HepG2 (cell line): ENCODE results near the gene ZNF160. TPM values are rescaled to one million over a fixed set of nuclear protein-coding genes. Genes with fewer than 3 reads are reported as not detected.

Source experiments
- ATAC-seq: fragments of 200-7000 bp; cut with Tn5 transposase; 3 replicates; pipeline ENCODE4 v1.9.1; 2020; ENCODE audit warnings: mild to moderate bottlenecking, moderate library complexity
- BruUV-seq: library from RNA; stranded (reverse); fragments of 400-500 nt; replicated peaks from 2 replicates; lab custom pipeline; 2021; lab: Mats Ljungman, UMichigan
- CTCF ChIA-PET: fragments of 300-600 bp; formaldehyde crosslinking; extraction: SDS; loops from one replicate; lab custom pipeline; 2021; ENCODE audit warnings: low total read pairs, inconsistent platforms, low intra/inter-chr PET ratio; lab: Yijun Ruan, JAX
- POLR2A ChIA-PET: fragments of 350-600 bp; sonication (Branson Sonifier 250); formaldehyde crosslinking; loops from one replicate; lab custom pipeline; 2020; ENCODE audit warnings: antibody characterized with exemption, inconsistent platforms; lab: Yijun Ruan, JAX
- DNase-seq: peaks from one replicate; pipeline ENCODE4 v3.0.0-alpha.2; 2015; ENCODE audit warnings: low spot score
- FAIRE-seq: peaks from 3 replicates; lab custom pipeline; 2011; peaks lifted over from hg19 to GRCh38; lab: Jason Lieb, UNC
- H2AFZ ChIP-seq: one replicate; pipeline ENCODE4 v1.6.1; 2011; ENCODE audit warnings: low read length, inconsistent platforms
- H3K27ac ChIP-seq: fragments of 300-600 bp; 3 replicates; pipeline ENCODE4 v1.8.0; 2011; ENCODE audit warnings: mixed run types, mild to moderate bottlenecking, mixed read lengths, low read length, inconsistent platforms; ENCODE audit not compliant: insufficient read depth; ENCODE audit errors: extremely low read length
- H3K27me3 ChIP-seq, 2 experiments: fragments of 200-600 bp in 1 of 2; 2 replicates in 1 of 2; 3 replicates in 1 of 2; pipeline versions ENCODE4 v1.6.0 to v1.8.0; 2011; ENCODE audit warnings: low read length in 2 of 2, mild to moderate bottlenecking in 2 of 2, moderate library complexity in 2 of 2, inconsistent platforms in 1 of 2; ENCODE audit not compliant: insufficient read depth in 2 of 2, control insufficient read depth in 1 of 2
- H3K36me3 ChIP-seq, 2 experiments: fragments of 200-600 bp in 1 of 2; replicated peaks in 1 of 2; 2 replicates in 1 of 2; 3 replicates in 1 of 2; pipeline versions ENCODE4 v1.5.1 to v1.8.0; 2011; ENCODE audit warnings: low read length in 2 of 2, inconsistent platforms in 1 of 2; ENCODE audit not compliant: insufficient read depth in 2 of 2, control insufficient read depth in 1 of 2
- H3K4me1 ChIP-seq: 2 replicates; pipeline ENCODE4 v1.5.1; 2012; ENCODE audit warnings: low read length, inconsistent platforms; ENCODE audit not compliant: insufficient read depth
- H3K4me2 ChIP-seq: 2 replicates; pipeline ENCODE4 v1.6.0; 2011; ENCODE audit warnings: low read depth, low read length, inconsistent platforms
- H3K4me3 ChIP-seq, 3 experiments: fragments of 200-600 bp in 1 of 3; sonication (generic), shearing (Covaris generic) in 1 of 3; replicated peaks in 1 of 3; 2 replicates each; pipeline ENCODE4 v1.5.1; 2011 to 2016; ENCODE audit warnings: low read length in 3 of 3, inconsistent platforms in 2 of 3, low read depth in 2 of 3, mild to moderate bottlenecking in 2 of 3, control low read depth in 1 of 3, mixed read lengths in 1 of 3; ENCODE audit not compliant: insufficient read depth in 1 of 3
- H3K79me2 ChIP-seq: one replicate; pipeline ENCODE4 v1.6.1; 2011; ENCODE audit warnings: low read length, inconsistent platforms; ENCODE audit not compliant: insufficient read depth
- H3K9ac ChIP-seq: 2 replicates; pipeline ENCODE4 v1.6.0; 2011; ENCODE audit warnings: mild to moderate bottlenecking, low read depth, low read length, inconsistent platforms; ENCODE audit not compliant: insufficient read depth
- H3K9me3 ChIP-seq: 2 replicates; pipeline ENCODE4 v1.5.1; 2012; ENCODE audit warnings: mild to moderate bottlenecking, low read length
- H4K20me1 ChIP-seq: 2 replicates; pipeline ENCODE4 v1.6.0; 2011; ENCODE audit warnings: inconsistent platforms, mild to moderate bottlenecking, low read length, moderate library complexity; ENCODE audit not compliant: insufficient read depth
- BRD4 ChIP-seq: sonication (generic); formaldehyde crosslinking; IDR thresholded peaks from 2 replicates; pipeline ENCODE4 v1.4.0; 2020; ENCODE audit warnings: missing genetic modification reagents
- CEBPB ChIP-seq: IDR thresholded peaks from 2 replicates; pipeline ENCODE4 v1.6.1; 2011; ENCODE audit warnings: low read depth, low read length, improper control_type of control experiment, borderline replicate concordance
- KDM5A ChIP-seq: fragments of 200-600 bp; sonication (generic); IDR thresholded peaks from 2 replicates; pipeline ENCODE4 v1.7.0; 2018; ENCODE audit warnings: antibody characterized with exemption, mild to moderate bottlenecking, low read length, borderline replicate concordance
- MBNL3 ChIP-seq: fragments of 250-450 bp; sonication (Bioruptor Pico); conservative IDR thresholded peaks from 2 replicates; pipeline ENCODE4 v1.8.0; 2022; ENCODE audit warnings: mild to moderate bottlenecking, inconsistent platforms
- NCOA1 ChIP-seq: sonication (generic); formaldehyde crosslinking; IDR thresholded peaks from 2 replicates; pipeline ENCODE4 v1.9.0; 2021; ENCODE audit warnings: missing genetic modification reagents
- PTBP1 ChIP-seq: fragments of 200-400 bp; formaldehyde crosslinking; IDR thresholded peaks from 2 replicates; pipeline ENCODE4 v1.6.1; 2018; ENCODE audit warnings: low read length, low read depth; ENCODE audit not compliant: poor library complexity, severe bottlenecking
- RELA ChIP-seq: sonication (generic); formaldehyde crosslinking; IDR thresholded peaks from 2 replicates; pipeline ENCODE4 v1.4.0; 2020; ENCODE audit warnings: missing genetic modification reagents
- THYN1 ChIP-seq: sonication (generic); formaldehyde crosslinking; IDR thresholded peaks from 2 replicates; pipeline ENCODE4 v1.8.1; 2023; ENCODE audit warnings: low read depth, mild to moderate bottlenecking, moderate library complexity, missing genetic modification reagents, borderline replicate concordance
- ZNF232 ChIP-seq: sonication (generic); formaldehyde crosslinking; IDR thresholded peaks from 2 replicates; pipeline ENCODE4 v1.4.0; 2020; ENCODE audit warnings: missing genetic modification reagents, borderline replicate concordance
- ZNF552 ChIP-seq: sonication (generic); formaldehyde crosslinking; IDR thresholded peaks from 2 replicates; pipeline ENCODE4 v1.9.0; 2022; ENCODE audit warnings: missing genetic modification reagents, mild to moderate bottlenecking, borderline replicate concordance
- in situ Hi-C: cut with HindIII; loops from 2 replicates; pipeline ENCODE4 v1.10.0; 2017; ENCODE audit warnings: low pct_unique_long_range_greater_than_20kb; ENCODE audit not compliant: extremely low pct_ligation_motif_present
- intact Hi-C: fragments of 100-400 bp; cut with micrococcal nuclease; formaldehyde crosslinking; loops from one replicate; pipeline ENCODE4 v1.10.0; 2022; ENCODE audit not compliant: unreplicated experiment
- polyA plus RNA-seq, 8 experiments: library from polyadenylated mRNA; depleted of rRNA in 3 of 8; stranded (reverse) in 7 of 8; unstranded in 1 of 8; fragments of >200 nt; fragmentation: Illumina TruSeq in 4 of 8; extraction: Trizol in 4 of 8; gene quantifications; 2 replicates each; pipeline versions ENCODE4 v1.2.1 to v1.2.3, GENCODE V29; 2011 to 2016; ENCODE audit warnings: low read depth in 4 of 8, missing spikeins in 1 of 8, mixed read lengths in 1 of 8; ENCODE audit not compliant: insufficient read depth in 1 of 8
- total RNA-seq, 5 experiments: library from RNA; depleted of rRNA; stranded (reverse); fragments of >200 nt; fragmentation: Illumina TruSeq; extraction: Trizol; gene quantifications; 2 replicates each; pipeline ENCODE4 v1.2.3, GENCODE V29; 2016; ENCODE audit warnings: low read depth in 1 of 5
- TF ChIP-seq, protein P1 (sequence below): sonication (generic); formaldehyde crosslinking; IDR thresholded peaks from 2 replicates; pipeline ENCODE4 v1.8.1; 2022; ENCODE audit warnings: low read depth, mild to moderate bottlenecking, missing genetic modification reagents
- TF ChIP-seq, protein P2 (sequence below): sonication (generic); formaldehyde crosslinking; IDR thresholded peaks from 2 replicates; pipeline ENCODE4 v1.4.0; 2020; ENCODE audit warnings: low read depth, mild to moderate bottlenecking, missing genetic modification reagents
- TF ChIP-seq, protein P3 (sequence below): sonication (generic); formaldehyde crosslinking; IDR thresholded peaks from 2 replicates; pipeline ENCODE4 v1.4.0; 2020; ENCODE audit warnings: missing genetic modification reagents
- TF ChIP-seq, protein P4 (sequence below): IDR thresholded peaks from 2 replicates; pipeline ENCODE4 v1.6.1; 2012; ENCODE audit warnings: low read depth, low read length, improper control_type of control experiment

ZNF160 gene
- total and polyA plus RNA-seq, 2 of the 13 experiments (the other 11 are each of a cell fraction or from before 2014, with no cell fraction given): 8.4 to 12.1 TPM

DNA sequence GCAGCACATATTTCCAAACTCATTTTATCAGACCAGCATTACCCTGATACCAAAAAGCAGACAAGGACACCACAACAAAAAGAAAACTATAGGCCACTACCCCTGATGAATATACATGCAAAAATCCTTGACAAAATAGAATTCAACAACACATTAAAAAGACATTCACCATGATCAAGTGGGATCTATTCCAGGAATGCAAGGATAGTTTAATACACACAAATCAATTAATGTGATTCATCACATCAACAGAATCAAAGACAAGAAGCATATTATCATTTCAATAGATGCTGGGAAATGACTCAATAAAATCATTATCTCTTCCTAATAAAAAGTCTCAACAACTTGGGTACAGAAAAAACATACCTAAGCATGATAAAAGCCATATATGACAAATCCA is 44.4 kb upstream of the ZNF160 start:
- FAIRE-seq (no peak), DNase-seq (no peak)
- POLR2A ChIA-PET: no interaction called here
- in situ Hi-C loops (no loop called here), intact Hi-C loops (no loop called here)
- Histone ChIP-seq H3K9ac (no peak overlapping the region), H3K27ac (no peak overlapping the region)
- TF ChIP-seq, protein P1, sequence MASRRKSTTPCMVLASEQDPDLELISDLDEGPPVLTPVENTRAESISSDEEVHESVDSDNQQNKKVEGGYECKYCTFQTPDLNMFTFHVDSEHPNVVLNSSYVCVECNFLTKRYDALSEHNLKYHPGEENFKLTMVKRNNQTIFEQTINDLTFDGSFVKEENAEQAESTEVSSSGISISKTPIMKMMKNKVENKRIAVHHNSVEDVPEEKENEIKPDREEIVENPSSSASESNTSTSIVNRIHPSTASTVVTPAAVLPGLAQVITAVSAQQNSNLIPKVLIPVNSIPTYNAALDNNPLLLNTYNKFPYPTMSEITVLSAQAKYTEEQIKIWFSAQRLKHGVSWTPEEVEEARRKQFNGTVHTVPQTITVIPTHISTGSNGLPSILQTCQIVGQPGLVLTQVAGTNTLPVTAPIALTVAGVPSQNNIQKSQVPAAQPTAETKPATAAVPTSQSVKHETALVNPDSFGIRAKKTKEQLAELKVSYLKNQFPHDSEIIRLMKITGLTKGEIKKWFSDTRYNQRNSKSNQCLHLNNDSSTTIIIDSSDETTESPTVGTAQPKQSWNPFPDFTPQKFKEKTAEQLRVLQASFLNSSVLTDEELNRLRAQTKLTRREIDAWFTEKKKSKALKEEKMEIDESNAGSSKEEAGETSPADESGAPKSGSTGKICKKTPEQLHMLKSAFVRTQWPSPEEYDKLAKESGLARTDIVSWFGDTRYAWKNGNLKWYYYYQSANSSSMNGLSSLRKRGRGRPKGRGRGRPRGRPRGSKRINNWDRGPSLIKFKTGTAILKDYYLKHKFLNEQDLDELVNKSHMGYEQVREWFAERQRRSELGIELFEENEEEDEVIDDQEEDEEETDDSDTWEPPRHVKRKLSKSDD (CRISPR knock-in tag): no peak
- TF ChIP-seq CEBPB: no peak
- no peak for TF ChIP-seq PTBP1
- TF ChIP-seq KDM5A: no peak
- TF ChIP-seq ZNF552 (CRISPR knock-in tag): no peak
- TF ChIP-seq, protein P2, sequence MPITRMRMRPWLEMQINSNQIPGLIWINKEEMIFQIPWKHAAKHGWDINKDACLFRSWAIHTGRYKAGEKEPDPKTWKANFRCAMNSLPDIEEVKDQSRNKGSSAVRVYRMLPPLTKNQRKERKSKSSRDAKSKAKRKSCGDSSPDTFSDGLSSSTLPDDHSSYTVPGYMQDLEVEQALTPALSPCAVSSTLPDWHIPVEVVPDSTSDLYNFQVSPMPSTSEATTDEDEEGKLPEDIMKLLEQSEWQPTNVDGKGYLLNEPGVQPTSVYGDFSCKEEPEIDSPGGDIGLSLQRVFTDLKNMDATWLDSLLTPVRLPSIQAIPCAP: no peak
- no peak for TF ChIP-seq NCOA1 (CRISPR knock-in tag)
- TF ChIP-seq THYN1 (CRISPR knock-in tag): no peak
- TF ChIP-seq, protein P3, sequence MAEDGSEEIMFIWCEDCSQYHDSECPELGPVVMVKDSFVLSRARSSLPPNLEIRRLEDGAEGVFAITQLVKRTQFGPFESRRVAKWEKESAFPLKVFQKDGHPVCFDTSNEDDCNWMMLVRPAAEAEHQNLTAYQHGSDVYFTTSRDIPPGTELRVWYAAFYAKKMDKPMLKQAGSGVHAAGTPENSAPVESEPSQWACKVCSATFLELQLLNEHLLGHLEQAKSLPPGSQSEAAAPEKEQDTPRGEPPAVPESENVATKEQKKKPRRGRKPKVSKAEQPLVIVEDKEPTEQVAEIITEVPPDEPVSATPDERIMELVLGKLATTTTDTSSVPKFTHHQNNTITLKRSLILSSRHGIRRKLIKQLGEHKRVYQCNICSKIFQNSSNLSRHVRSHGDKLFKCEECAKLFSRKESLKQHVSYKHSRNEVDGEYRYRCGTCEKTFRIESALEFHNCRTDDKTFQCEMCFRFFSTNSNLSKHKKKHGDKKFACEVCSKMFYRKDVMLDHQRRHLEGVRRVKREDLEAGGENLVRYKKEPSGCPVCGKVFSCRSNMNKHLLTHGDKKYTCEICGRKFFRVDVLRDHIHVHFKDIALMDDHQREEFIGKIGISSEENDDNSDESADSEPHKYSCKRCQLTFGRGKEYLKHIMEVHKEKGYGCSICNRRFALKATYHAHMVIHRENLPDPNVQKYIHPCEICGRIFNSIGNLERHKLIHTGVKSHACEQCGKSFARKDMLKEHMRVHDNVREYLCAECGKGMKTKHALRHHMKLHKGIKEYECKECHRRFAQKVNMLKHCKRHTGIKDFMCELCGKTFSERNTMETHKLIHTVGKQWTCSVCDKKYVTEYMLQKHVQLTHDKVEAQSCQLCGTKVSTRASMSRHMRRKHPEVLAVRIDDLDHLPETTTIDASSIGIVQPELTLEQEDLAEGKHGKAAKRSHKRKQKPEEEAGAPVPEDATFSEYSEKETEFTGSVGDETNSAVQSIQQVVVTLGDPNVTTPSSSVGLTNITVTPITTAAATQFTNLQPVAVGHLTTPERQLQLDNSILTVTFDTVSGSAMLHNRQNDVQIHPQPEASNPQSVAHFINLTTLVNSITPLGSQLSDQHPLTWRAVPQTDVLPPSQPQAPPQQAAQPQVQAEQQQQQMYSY (CRISPR knock-in tag): no peak
- TF ChIP-seq, protein P4, sequence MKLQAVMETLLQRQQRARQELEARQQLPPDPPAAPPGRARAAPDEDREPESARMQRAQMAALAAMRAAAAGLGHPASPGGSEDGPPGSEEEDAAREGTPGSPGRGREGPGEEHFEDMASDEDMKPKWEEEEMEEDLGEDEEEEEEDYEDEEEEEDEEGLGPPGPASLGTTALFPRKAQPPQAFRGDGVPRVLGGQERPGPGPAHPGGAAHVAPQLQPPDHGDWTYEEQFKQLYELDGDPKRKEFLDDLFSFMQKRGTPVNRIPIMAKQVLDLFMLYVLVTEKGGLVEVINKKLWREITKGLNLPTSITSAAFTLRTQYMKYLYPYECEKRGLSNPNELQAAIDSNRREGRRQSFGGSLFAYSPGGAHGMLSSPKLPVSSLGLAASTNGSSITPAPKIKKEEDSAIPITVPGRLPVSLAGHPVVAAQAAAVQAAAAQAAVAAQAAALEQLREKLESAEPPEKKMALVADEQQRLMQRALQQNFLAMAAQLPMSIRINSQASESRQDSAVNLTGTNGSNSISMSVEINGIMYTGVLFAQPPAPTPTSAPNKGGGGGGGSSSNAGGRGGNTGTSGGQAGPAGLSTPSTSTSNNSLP: no peak
- no peak for TF ChIP-seq RELA (CRISPR knock-in tag)
- no peak for TF ChIP-seq ZNF232
- no peak for TF ChIP-seq MBNL3 (CRISPR knock-in tag)
- no peak for TF ChIP-seq BRD4
- TF ChIP-seq, all 625 proteins: peak for 0
- no peak for ATAC-seq
- H3K4me2 ChIP-seq: no peak overlapping the region
- H3K4me3 ChIP-seq: no peak overlapping the region
- CTCF ChIA-PET: no interaction called here
- H2AFZ ChIP-seq: no peak overlapping the region
- H3K9me3 ChIP-seq: peaks cover 67% of the 10 kb centered on the region
- no peaks in the 10 kb centered on the region for H3K27me3 ChIP-seq
- no peaks in the 10 kb centered on the region for H3K4me1 ChIP-seq
- no peaks in the 10 kb centered on the region for H3K79me2 ChIP-seq
- no TSS peak for BruUV-seq
- peaks cover 0 to 2% of the 10 kb centered on the region in 2 experiments; a peak in 1 of 5 replicates for H3K36me3 ChIP-seq
- H4K20me1 ChIP-seq: no peaks in the 10 kb centered on the region
